Lung (tissue), 12 donors: ENCODE results near the gene AXDND1. TPM values are rescaled to one million over a fixed set of nuclear protein-coding genes. Genes with fewer than 3 reads are reported as not detected.

Experiments used
- ATAC-seq: fragments of 200-7000 bp; cut with Tn5 transposase; one replicate; pipeline ENCODE4 v1.9.1; 2020; ENCODE audit warnings: moderate number of reproducible peaks; ENCODE audit not compliant: insufficient read depth, low FRiP score
- DNase-seq, 3 donors: peaks; one replicate each; pipeline ENCODE4 v3.0.0-alpha.2; 2013 to 2017
- H3K27ac ChIP-seq, 2 donors: one replicate each; pipeline ENCODE4 v1.5.1; 2013; ENCODE audit warnings: mild to moderate bottlenecking in 2 of 2, moderate library complexity in 2 of 2, control low read depth in 1 of 2, inconsistent platforms in 1 of 2, low read depth in 1 of 2, low read length in 1 of 2
- H3K27me3 ChIP-seq, 3 donors: one replicate each; pipeline ENCODE4 v1.5.1; 2013; ENCODE audit warnings: low read length in 2 of 3; ENCODE audit not compliant: control insufficient read depth in 3 of 3, insufficient read depth in 3 of 3
- H3K36me3 ChIP-seq, 4 donors: one replicate each; pipeline ENCODE4 v1.5.1; 2013; ENCODE audit warnings: low read length in 4 of 4, mild to moderate bottlenecking in 1 of 4, moderate library complexity in 1 of 4; ENCODE audit not compliant: control insufficient read depth in 4 of 4, insufficient read depth in 4 of 4
- H3K4me1 ChIP-seq, 5 donors: one replicate each; pipeline ENCODE4 v1.5.1; 2013; ENCODE audit warnings: low read length in 5 of 5, mild to moderate bottlenecking in 2 of 5, moderate library complexity in 1 of 5; ENCODE audit not compliant: control insufficient read depth in 5 of 5, insufficient read depth in 5 of 5
- H3K4me3 ChIP-seq: one replicate; pipeline ENCODE4 v1.5.1; 2013; ENCODE audit warnings: mild to moderate bottlenecking, control low read depth, moderate library complexity
- H3K9ac ChIP-seq, 2 donors: one replicate each; pipeline ENCODE4 v1.5.1; 2013; ENCODE audit warnings: low read length in 2 of 2, control low read depth in 1 of 2; ENCODE audit not compliant: insufficient read depth in 1 of 2
- H3K9me3 ChIP-seq, 4 donors: one replicate each; pipeline ENCODE4 v1.5.1; 2013; ENCODE audit warnings: low read length in 3 of 4, mild to moderate bottlenecking in 1 of 4, moderate library complexity in 1 of 4; ENCODE audit not compliant: control insufficient read depth in 4 of 4, insufficient read depth in 3 of 4
- WGBS, 2 donors: extraction: QIAGEN DNeasy Blood & Tissue Kit; methylation state at CpG; one replicate each; pipeline ENCODE4 v1.1.7; 2013; 5-methylcytosine and 5-hydroxymethylcytosine counted together
- polyA plus RNA-seq, 2 donors: library from polyadenylated mRNA; stranded (reverse); fragments of 200-250 nt; gene quantifications; one replicate each; pipeline ENCODE4 v1.2.1, GENCODE V29; 2013
- total RNA-seq, 2 donors: library from RNA; depleted of rRNA in 1 of 2; stranded (reverse); fragments of >200 nt in 1 of 2; gene quantifications; one replicate each; pipeline ENCODE4 v1.2.1, GENCODE V29; 2014 to 2021
- TF ChIP-seq, protein P1 (sequence below): IDR thresholded peaks from 2 replicates; pipeline ENCODE4 v1.5.1; 2012; ENCODE audit warnings: mild to moderate bottlenecking; ENCODE audit errors: control extremely low read depth, extremely low read depth
- donor health status: control.
- donor health status: control.
- donor health status: Bipolar disorder and iron deficiency.
- donor health status: healthy.
- donor health status: DM: yes; HTN: yes; CAD: no.

The AXDND1 gene
- total and polyA plus RNA-seq, 4 donors, result 0.10 to 2.7 (median 0.42) TPM

DNA sequence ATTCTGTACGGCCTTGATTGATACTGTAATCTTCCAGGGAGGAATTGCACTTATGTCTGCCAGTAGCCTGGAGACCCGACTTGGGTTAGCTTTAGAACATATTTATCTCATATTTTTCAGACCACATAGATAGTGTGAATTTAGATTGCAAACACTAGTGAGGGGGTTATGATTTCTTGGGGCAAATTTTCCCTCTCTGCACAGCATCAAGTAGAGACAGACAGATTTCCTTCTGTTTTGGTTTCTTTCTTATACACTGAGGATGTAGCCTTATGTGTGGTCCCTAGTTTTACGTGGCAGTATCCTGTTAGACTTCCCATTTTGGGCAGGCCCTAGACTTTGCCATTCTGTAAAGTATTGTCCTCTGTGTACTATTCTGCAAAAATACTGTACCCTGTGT lies 43.2 kb upstream of the AXDND1 start:
- WGBS, 2 donors, result 68 to 74% methylated on average over 3 of the region's 3 CpGs
- Histone ChIP-seq H3K9ac (no peak overlapping the region), H3K4me3 (no peak overlapping the region), H3K9me3 (no peaks in the 10 kb centered on the region), H3K27ac (no peak overlapping the region), H3K4me1 (peaks cover 0 to 9% (median 5%) of the 10 kb centered on the region in 5 donors), H3K27me3 (no peaks in the 10 kb centered on the region), H3K36me3 (peaks cover 1 to 8% (median 5%) of the 10 kb centered on the region in 4 donors)
- ATAC-seq (no peak), DNase-seq (peak in 1 of 3 donors; percentile 50)
- TF ChIP-seq, protein P1, sequence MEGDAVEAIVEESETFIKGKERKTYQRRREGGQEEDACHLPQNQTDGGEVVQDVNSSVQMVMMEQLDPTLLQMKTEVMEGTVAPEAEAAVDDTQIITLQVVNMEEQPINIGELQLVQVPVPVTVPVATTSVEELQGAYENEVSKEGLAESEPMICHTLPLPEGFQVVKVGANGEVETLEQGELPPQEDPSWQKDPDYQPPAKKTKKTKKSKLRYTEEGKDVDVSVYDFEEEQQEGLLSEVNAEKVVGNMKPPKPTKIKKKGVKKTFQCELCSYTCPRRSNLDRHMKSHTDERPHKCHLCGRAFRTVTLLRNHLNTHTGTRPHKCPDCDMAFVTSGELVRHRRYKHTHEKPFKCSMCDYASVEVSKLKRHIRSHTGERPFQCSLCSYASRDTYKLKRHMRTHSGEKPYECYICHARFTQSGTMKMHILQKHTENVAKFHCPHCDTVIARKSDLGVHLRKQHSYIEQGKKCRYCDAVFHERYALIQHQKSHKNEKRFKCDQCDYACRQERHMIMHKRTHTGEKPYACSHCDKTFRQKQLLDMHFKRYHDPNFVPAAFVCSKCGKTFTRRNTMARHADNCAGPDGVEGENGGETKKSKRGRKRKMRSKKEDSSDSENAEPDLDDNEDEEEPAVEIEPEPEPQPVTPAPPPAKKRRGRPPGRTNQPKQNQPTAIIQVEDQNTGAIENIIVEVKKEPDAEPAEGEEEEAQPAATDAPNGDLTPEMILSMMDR, result no peak

DNA sequence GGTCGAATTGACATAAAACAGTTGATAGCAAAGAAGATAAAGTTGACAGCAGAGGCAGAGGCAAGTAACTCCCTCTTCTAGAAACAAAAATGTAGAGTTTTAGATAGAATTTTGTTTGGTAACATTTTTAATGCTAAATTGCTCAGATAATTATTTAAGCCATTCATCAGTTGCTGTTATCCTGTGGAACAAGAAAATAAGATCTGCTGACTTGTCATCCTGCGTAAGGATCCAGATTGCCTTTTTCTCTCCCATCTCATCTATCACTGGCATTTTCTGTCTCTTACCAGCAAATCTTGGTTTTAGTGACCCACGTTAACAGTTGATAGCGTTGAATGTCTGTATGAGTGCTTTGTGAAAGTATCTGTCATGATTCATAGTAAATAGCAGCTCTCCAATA lies 42.3 kb upstream of the AXDND1 start:
- Histone ChIP-seq H3K9ac (no peak overlapping the region), H3K4me1 (peaks cover 0 to 9% (median 5%) of the 10 kb centered on the region in 5 donors), H3K9me3 (no peaks in the 10 kb centered on the region), H3K4me3 (no peak overlapping the region), H3K27ac (no peak overlapping the region), H3K36me3 (peaks cover 1 to 8% (median 5%) of the 10 kb centered on the region in 4 donors), H3K27me3 (no peaks in the 10 kb centered on the region)
- TF ChIP-seq, protein P1, result no peak
- peak in 2 of 3 donors; percentile 38 to 68 for DNase-seq
- WGBS, 2 donors, result 80 to 88% methylated on average over 4 of the region's 4 CpGs
- peak; percentile 27 for ATAC-seq

DNA sequence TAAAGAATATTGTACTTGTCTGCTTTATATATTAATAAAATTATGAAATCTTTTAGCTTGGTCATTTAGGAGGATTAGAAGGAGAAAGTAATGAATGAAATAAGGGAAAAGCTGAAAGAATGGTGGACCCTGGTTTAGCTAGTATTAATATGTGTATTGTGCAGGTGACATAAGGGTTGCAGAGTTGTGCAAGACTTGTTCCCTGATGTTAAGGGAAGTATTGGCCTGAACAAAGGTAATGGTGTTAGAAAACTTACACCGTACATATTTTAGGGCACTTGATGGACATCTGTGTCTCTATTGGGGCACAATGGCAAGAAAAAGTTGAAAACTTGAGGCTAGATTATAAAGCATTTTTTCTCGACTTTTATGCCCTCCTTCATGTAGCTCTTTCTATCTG lies 39.9 kb upstream of the AXDND1 start:
- Histone ChIP-seq H3K27me3 (no peaks in the 10 kb centered on the region), H3K36me3 (peaks cover 1 to 9% (median 6%) of the 10 kb centered on the region in 4 donors), H3K9ac (no peak overlapping the region), H3K9me3 (peaks cover 0 to 2% (median 0%) of the 10 kb centered on the region in 4 donors), H3K4me3 (no peak overlapping the region), H3K4me1 (peaks cover 0 to 9% (median 5%) of the 10 kb centered on the region in 5 donors), H3K27ac (no peak overlapping the region)
- DNase-seq, result no peak
- TF ChIP-seq, protein P1, result no peak
- no peak for ATAC-seq
- 50 to 87% methylated on average over 2 of the region's 2 CpGs for whole genome bisulfite sequencing, 2 donors

DNA sequence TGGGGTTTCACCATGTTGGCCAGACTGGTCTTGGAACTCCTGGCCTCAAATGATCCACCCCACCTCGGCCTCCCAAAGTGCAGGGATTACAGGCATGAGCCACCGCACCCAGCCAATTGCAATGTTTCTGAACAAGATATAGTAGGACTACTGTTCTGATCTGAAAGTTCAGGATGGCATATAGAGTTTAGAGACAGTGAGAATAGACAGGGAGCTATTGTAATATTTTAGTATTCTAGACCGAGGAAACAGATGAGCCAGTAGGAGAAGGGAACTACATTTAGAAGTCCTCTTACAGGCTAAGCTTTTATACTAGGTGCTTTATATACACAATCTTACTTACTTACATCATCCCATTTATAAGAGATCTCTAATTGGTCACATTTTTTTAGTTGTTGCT lies 39.0 kb upstream of the AXDND1 start:
- Histone ChIP-seq H3K27me3 (no peaks in the 10 kb centered on the region), H3K4me1 (peaks cover 0 to 9% (median 5%) of the 10 kb centered on the region in 5 donors), H3K9me3 (peaks cover 0 to 2% (median 0%) of the 10 kb centered on the region in 4 donors), H3K4me3 (no peak overlapping the region), H3K36me3 (peaks cover 1 to 6% (median 2%) of the 10 kb centered on the region in 4 donors), H3K9ac (no peak overlapping the region), H3K27ac (no peak overlapping the region)
- ATAC-seq, result no peak
- TF ChIP-seq, protein P1, result no peak
- no peak for DNase-seq
- 92 to 95% methylated on average over 3 of the region's 3 CpGs for WGBS, 2 donors
